Stimulated activated naive CD8-positive, alpha-beta T cell treated with anti-CD3 and anti-CD28 coated beads, Interleukin-15, Interleukin-2, amounts not matched to agents 100 U/mL and 50 U/mL, for 24 hours (primary cell): ENCODE measurements around the gene EGFLAM.
"Not testable (repeated sequence)": the region's sequence is repeated elsewhere in the genome, so short reads cannot be mapped to it uniquely, and the experiment has no call there.

Experiments
- ATAC-seq: fragments of 150-1000 bp; cut with Tn5 transposase; one replicate; pipeline ENCODE4 v1.10.0; 2021
- DNase-seq: peaks from one replicate; pipeline ENCODE4 v3.0.0; 2021

Gene EGFLAM

DNA sequence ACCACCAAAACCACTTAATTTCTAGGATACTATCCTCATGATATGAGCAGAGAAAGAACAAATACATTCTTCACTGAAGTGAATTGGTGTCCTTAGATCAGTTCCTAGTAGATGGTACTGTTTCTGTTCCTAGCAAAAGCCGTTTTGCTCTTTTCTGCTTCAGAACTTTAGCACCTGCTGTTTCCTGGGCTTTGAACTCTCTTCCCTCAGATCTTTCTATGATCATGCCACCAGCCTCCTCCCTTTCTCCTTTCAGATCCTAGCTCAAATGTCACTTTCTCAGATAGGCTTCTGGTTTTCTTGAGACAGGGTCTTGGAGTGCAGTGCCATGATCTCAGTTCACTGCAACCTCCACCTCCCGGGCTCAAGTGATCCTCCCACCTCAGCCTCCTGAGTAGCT lies 118.0 kb downstream of the EGFLAM start:
- no peak for DNase-seq
- no peak for ATAC-seq

DNA sequence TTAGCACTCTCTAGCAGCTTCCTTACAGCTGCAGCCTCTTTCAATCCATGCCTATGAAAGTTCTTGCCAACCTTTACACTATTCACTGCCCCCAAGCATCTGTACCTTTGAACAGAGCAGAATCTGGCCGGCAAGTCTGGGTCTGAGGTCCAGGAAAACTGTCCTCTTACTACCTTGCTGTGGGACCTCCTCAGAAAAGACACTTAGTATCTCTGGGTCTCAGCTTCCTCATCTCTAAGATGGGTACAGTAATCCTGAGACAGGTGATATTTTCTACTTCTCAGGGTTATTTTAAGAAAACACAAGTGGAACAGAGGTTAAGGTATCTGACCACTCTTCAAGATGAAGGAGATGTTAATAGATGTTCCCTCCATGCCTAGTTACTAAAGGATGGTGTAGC lies 120.2 kb downstream of the EGFLAM start:
- ATAC-seq (no peak), DNase-seq (no peak)

GRCh38 chr5:38379350-38379937 lies 121.1 kb downstream of the EGFLAM start:
- no peak for DNase-seq
- ATAC-seq, result no peak

DNA sequence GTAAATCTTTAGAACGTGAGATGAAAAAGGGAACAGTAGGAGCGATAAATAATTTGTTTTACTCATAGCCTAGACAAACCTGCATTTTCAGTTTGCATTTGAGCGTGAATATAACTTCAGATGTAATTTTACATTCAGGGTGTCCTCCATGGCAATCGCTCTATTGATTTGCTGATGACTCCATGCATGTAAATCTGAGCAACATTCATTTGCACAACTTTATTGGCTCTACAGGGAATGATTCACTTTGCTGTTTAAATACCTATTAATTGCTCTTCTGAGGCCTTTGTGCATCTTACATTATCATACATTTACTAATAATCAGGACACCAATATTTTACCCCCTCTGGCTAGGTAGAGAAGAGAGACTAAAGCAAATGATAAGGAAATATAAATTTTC lies 122.2 kb downstream of the EGFLAM start:
- ATAC-seq (no peak), DNase-seq (no peak)

DNA sequence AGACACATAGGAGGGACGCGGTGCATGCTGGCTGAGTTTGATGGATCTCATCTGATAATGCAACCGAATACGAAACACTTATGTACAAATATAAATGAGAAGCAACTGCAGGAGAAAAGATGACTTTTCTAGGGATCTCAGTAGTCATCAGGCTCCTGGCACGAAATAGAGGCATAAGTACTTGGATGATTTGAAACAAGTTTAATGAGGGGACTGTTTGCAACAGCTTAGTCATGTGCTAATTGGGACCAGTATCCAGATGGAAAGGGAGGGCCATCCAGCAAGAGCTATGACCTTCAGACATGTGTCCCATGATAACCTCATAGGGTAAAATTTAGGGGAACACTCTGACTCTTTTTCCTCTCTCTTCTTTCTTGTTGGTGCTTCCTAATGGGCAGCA lies 123.0 kb downstream of the EGFLAM start:
- DNase-seq (no peak), ATAC-seq (no peak)

GRCh38 chr5:38382898-38383297 lies 124.5 kb downstream of the EGFLAM start:
- peak; percentile 88 for ATAC-seq

DNA sequence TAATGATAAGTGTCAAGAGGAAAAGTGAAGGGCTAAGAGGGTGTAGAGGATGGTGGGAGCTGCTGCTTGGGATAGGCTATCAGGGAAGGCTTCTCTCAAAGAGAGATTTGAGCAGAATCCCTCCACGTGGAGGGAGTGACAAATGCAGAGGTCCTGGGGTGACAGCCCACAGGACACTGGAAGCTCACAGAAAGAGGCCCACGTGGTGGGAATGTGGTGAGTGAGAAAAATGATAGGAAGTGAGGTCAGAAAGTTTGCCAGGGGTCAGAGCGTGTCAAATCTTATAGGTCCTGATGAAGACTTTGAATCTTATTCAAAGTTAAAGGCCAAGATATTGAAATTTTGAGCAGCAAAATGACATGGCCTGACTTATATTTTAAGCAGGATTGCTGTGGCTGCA lies 125.3 kb downstream of the EGFLAM start:
- no peak for ATAC-seq
- DNase-seq, result no peak

More at GRCh38 chr5:38382898-38383297, 124.5 kb downstream of the EGFLAM start:
- peak; percentile 52 for DNase-seq

DNA sequence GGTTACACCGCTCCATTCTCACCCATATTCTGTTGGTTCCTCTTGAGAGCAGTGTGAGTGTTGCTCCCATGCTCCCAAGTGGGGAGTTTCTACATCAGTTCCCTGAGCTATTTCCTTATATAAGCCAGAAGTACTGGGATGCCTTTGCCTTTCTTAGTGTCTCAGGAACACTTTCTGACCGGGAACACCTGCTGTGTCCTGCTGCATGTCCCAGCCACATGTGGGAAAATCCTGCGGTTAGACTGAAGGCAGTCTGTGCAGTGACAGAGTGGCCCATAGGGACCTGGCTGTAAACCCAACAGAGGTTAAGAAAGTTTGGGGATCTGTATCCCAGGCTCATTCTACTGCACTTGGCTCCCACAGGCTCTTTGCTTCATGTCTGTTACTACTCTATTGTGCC lies 126.0 kb downstream of the EGFLAM start:
- ATAC-seq (no peak), DNase-seq (no peak)

DNA sequence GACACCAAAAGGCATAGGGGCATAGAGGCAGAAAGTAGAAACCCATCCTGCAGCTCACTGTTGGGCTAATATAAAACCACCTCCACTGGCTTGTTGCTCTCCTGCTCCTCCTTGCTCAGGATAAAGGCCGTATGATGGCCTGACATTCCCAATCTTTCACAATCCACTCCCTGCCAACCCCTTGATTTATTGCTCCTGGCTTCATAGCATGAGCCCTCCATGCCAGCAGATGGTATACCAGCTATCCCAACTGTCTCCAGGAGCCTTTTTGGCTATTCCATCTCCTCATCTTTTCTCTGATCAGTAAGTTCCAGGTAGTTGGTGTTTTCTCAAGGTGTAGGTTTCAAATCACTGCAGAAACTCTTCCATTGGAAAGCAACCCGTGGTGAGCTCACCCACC lies 128.8 kb downstream of the EGFLAM start:
- ATAC-seq (no peak), DNase-seq (no peak)

- DNase-seq, result no peak
- ATAC-seq, result no peak
Measured at GRCh38 chr5:38393636-38394035, 135.3 kb downstream of the EGFLAM start.

DNA sequence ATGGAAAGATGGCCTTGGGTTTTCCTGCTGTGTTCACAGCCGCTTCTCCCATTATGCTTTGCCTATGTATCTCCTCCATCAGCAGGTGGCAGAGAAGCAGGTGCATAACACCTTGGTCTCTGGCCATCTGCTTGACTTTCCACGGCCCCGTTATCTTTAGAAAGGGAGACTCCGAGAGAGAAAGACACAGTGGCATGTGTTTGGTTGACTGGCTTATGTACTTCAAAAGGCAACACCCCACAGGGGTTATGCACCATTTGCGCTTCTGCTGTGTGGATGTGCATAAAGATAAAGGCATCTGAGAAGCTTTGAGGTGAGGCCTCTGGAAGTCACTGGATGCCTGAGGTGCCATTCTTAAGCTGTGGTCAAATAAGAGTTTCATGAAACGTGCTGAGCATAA lies 138.4 kb downstream of the EGFLAM start:
- ATAC-seq (no peak), DNase-seq (no peak)

- DNase-seq, result no peak
- no peak for ATAC-seq
Measured at GRCh38 chr5:38400365-38400764, 142.0 kb downstream of the EGFLAM start.

GRCh38 chr5:38401145-38401544 lies 142.8 kb downstream of the EGFLAM start:
- DNase-seq (no peak), ATAC-seq (no peak)

GRCh38 chr5:38403406-38403805 lies 145.0 kb downstream of the EGFLAM start:
- no peak for DNase-seq
- ATAC-seq, result no peak

GRCh38 chr5:38403877-38404635 lies 145.7 kb downstream of the EGFLAM start:
- ATAC-seq (no peak), DNase-seq (no peak)

DNA sequence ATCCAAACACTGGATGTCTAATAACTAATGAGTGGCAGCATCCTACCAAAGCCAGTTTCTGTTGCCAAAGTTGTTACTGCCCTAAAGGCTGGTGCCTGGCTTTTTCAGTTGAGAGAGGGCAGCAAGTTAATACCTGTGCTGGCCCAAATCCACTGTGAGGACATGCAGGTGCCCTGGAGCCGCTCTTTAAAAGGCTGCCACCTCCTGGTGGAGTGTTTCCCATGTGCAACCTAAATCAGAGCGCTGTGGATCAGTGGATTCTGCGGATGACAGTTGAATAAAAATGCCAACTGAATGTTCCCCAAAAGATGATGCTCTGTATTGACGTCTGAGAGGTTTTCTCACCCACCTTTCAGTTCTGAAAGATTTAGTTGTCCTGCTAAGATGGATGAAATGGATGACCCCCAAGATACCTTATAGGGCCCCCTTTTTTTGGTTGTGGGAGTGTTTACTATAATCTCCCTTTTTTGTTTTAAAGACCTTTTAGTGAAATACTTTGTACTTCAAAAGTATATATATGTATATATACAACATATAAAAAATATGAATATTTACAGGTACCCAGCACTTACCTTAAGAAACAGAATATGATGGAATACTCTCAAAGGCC lies 146.4 kb downstream of the EGFLAM start:
- ATAC-seq (no peak), DNase-seq (no peak)

DNA sequence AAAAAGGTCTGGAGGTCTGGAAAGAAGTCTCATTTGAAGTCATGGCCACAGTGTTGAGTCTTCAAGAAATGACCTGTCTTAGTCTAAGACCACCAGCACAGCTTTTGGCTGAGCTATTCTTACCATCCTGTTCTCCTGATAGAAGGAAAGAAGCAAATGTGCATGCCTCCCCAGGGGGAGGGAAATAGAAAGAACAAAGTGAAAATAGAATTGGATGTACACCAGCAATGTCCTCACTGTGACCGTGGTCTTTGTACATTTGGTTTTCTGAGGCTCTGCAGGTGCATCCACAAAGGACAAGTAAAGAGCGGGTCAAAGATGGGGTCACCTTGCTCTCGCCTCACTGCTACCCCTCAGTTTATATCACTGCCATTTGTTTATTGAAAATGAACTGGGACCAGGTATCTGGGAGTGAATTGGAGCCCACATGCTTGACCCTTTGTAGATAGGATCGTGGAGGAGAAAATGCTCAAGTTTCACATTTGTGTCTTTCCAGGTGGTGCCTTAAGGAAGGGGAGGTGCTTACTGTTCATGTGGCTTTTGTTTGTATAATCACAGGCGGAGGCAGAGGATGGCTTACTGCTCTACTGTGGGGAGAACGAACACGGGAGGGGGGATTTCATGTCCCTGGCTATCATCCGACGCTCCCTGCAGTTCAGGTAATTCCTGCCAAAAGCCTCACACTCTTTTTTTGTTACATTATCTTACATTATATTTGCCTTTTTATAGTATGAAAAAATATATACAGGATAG lies 150.3 kb downstream of the EGFLAM start:
- DNase-seq (no peak), ATAC-seq (no peak)

DNA sequence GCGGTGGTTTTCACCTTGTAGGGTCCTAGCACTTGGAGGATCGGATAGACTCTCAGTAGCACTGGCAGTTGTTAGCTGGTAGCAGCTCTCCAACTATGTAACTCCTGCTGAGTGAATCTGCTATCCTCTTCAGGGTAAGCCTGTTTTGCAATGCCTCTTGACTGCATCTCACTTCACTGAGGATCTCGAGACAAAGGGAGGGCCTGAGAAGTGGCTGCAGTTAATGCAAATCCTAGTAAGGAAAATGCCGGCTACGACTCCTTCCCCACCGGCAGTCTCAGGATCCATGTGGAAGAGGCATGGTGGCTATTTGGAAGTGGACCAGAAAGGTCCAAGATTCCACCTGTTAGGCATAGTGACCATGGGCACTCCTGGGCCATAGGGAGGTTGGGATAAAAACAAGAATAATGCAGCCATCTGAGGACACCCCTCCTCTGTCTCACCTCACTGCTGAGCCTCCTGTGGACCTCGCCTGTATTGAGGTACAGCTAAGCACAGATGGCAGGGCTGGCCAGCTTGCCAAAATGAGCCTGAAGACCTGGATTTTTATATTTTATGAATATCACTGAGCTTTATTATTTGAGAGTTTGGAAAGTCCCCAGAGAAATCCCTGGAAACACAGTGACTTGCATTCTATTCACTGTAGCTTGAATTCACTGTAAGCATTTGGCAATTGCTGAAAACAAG lies 152.1 kb downstream of the EGFLAM start:
- no peak for ATAC-seq
- no peak for DNase-seq

- DNase-seq (no peak), ATAC-seq (no peak)
Measured at GRCh38 chr5:38413696-38414095, 155.3 kb downstream of the EGFLAM start.

- no peak for DNase-seq
- ATAC-seq, result no peak
Measured at GRCh38 chr5:38414348-38414747, 156.0 kb downstream of the EGFLAM start.

- not testable (repeated sequence) for ATAC-seq, DNase-seq
Measured at GRCh38 chr5:38415772-38416171, 157.4 kb downstream of the EGFLAM start.

DNA sequence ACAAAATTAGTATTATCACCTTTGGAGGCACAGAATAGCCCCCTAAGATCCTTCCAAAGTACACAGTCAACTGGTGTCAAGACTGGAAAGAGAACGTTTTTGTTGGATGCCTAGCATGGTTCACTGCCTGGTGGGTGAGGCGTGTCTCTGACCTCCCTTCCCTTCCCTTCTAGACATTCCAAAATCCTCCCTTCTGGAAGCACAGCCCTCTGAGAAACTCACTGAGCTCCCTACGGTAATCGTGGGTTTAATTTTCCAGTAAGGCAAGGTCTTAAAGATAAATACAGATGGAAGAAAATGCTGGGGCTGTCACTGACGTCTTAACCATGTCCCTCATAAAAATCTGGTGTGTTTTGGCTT lies 159.3 kb downstream of the EGFLAM start:
- ATAC-seq, result no peak

More for the DNA sequence above, 159.3 kb downstream of the EGFLAM start:
- DNase-seq, result no peak
